ENCODE measurements around the gene ZNF485. TPM values are rescaled to one million over a fixed set of nuclear protein-coding genes. Genes with fewer than 3 reads are reported as not detected.
A peak's percentile ranks its signal among the peaks of the same experiment; 100 is the strongest.

Gene ZNF485
- total RNA-seq, 1 donor from 2014 or later, result 5.4 TPM

DNA sequence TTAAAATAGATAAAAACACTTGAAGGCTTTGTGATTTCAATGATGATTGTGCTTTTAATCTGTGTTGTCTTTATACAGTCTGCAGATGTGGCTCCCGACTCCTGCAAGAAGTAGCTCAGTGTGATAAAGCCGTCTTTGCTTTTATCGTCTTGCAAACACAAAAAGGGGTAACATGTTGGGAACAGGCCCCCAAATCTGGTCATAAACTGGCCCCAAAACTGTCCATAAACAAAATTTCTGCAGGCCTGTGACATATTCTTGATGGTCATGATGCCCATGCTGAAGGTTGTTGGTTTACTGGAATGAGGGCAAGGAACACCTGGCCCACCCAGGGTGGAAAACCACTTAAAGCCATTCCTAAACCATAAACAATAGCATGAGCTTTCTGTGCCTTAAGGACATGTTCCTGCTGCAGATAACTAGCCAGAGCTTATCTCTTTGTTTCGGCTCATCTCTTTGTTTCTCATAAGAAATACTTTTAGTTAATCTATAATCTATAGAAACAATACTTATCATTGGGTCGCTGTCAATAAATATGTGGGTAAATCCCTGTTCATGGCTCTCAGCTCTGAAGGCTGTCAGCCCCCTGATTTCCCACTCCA lies 14.8 kb upstream of the ZNF485 start:
- H3K27me3 ChIP-seq, result no peaks in the 10 kb centered on the region
- H3K27ac ChIP-seq, result no peak overlapping the region
- no peak for DNase-seq (ENCODE audit: extremely low spot score in 2 of 2)
- intact Hi-C loops (cut with DNase I), result no loop called here
- H3K36me3 ChIP-seq, result no peaks in the 10 kb centered on the region
- TF ChIP-seq, protein P1, sequence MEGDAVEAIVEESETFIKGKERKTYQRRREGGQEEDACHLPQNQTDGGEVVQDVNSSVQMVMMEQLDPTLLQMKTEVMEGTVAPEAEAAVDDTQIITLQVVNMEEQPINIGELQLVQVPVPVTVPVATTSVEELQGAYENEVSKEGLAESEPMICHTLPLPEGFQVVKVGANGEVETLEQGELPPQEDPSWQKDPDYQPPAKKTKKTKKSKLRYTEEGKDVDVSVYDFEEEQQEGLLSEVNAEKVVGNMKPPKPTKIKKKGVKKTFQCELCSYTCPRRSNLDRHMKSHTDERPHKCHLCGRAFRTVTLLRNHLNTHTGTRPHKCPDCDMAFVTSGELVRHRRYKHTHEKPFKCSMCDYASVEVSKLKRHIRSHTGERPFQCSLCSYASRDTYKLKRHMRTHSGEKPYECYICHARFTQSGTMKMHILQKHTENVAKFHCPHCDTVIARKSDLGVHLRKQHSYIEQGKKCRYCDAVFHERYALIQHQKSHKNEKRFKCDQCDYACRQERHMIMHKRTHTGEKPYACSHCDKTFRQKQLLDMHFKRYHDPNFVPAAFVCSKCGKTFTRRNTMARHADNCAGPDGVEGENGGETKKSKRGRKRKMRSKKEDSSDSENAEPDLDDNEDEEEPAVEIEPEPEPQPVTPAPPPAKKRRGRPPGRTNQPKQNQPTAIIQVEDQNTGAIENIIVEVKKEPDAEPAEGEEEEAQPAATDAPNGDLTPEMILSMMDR (IDR thresholded peaks at IDR 0.05), result no peak
- TF ChIP-seq POLR2A (IDR thresholded peaks at IDR 0.05) (no peak), POLR2AphosphoS5 (IDR thresholded peaks at IDR 0.05; ENCODE audit: insufficient read depth in 1 of 2, low read depth in 1 of 2) (no peak)
- H3K4me3 ChIP-seq, result no peak overlapping the region
- no peaks in the 10 kb centered on the region for H3K9me3 ChIP-seq
- peaks cover 17% of the 10 kb centered on the region for H3K4me1 ChIP-seq

DNA sequence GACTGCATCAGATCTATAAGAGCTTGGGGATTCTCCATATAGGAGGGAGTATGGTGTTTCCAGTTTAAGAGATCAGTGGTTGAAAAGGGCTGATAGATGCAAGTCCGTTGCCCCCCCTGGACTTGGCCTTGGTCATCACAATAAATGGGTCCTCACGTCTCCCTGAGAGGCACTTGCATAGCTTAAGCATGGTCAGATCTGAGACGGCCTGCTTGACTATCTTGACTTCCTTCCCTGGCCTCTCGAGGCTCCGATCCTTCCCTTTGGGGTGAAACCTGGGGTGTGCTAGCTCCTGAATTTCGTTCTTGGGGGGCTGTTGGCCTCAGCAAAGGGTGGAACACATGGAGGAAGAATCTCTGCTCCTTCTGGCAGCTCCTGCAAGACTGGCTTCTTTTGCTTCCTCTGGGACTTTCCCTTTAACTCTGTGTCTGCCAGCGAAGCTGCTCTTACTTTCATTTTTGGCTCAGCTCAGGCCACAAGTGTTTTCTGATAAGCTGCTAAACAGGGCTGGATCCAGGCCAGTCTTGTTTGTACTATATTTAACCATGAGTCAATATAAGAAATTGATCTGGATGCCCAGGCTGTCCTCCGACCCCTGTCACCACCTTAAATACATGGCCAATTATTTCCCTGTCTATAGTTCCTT lies 11.2 kb upstream of the ZNF485 start:
- Histone ChIP-seq H3K27me3 (no peaks in the 10 kb centered on the region), H3K36me3 (no peaks in the 10 kb centered on the region), H3K4me1 (peaks cover 17% of the 10 kb centered on the region), H3K4me3 (peak overlapping the region; percentile 15 to 19), H3K27ac (no peak overlapping the region), H3K9me3 (no peaks in the 10 kb centered on the region)
- intact Hi-C loops (cut with DNase I), result no loop called here
- TF ChIP-seq POLR2A (IDR thresholded peaks at IDR 0.05) (no peak), POLR2AphosphoS5 (IDR thresholded peaks at IDR 0.05; ENCODE audit: insufficient read depth in 1 of 2, low read depth in 1 of 2) (no peak)
- TF ChIP-seq, protein P1 (IDR thresholded peaks at IDR 0.05), result no peak
- DNase-seq (ENCODE audit: extremely low spot score in 2 of 2), result no peak

DNA sequence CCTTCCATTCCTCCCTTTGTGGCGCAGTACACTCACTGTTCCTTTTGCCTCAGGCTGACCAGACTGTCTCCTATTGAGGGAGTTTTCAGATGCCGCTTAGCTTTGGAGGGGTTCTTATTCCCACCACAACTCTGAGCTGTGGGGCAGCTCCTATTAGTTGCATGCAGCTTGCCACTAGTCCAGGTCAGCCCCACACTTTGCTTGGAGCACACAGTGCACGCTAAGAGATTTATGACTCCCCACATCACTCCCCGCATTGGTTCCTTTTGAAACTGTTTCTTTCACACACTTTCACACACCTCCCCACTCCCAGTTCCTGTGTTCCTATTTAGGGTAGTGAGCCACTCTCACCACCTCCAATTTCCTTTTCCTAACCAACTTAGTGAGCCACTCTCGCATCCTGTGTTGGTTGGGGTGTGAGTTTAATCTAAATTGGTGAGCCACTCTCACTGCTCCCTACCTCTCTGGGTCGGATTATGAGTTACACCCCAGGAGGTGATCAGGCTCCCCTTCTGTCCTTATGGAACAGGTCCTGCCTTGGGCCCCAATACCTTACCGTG lies 10.4 kb upstream of the ZNF485 start:
- intact Hi-C loops (cut with DNase I), result no loop called here
- peaks cover 17% of the 10 kb centered on the region for H3K4me1 ChIP-seq
- no peak overlapping the region for H3K4me3 ChIP-seq
- no peak for DNase-seq (ENCODE audit: extremely low spot score in 2 of 2)
- H3K27me3 ChIP-seq, result no peaks in the 10 kb centered on the region
- no peak overlapping the region for H3K27ac ChIP-seq
- TF ChIP-seq POLR2A (IDR thresholded peaks at IDR 0.05) (no peak), POLR2AphosphoS5 (IDR thresholded peaks at IDR 0.05; ENCODE audit: insufficient read depth in 1 of 2, low read depth in 1 of 2) (no peak)
- TF ChIP-seq, protein P1 (IDR thresholded peaks at IDR 0.05), result no peak
- no peaks in the 10 kb centered on the region for H3K36me3 ChIP-seq
- no peaks in the 10 kb centered on the region for H3K9me3 ChIP-seq

DNA sequence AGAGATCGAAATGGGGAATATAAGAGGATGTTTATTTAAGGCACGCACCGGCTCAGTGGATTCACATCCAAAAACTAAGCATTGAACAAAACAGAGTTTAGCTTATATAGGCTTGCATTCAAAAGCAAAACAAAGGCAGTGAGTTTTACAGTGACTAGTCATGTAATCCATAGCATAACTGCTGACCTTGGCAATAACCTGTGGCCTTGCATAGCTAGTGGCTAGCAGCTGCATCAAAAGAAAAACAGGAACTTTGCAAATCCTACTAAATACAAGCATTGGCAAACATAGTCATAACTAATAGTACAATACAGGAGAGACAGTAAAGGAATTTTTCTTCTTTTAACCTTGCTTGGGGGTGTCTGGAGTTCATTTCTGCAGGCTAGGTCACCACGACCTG lies 9.7 kb upstream of the ZNF485 start:
- Histone ChIP-seq H3K4me3 (no peak overlapping the region), H3K4me1 (peaks cover 17% of the 10 kb centered on the region), H3K36me3 (no peaks in the 10 kb centered on the region), H3K27ac (no peak overlapping the region), H3K27me3 (no peaks in the 10 kb centered on the region), H3K9me3 (no peaks in the 10 kb centered on the region)
- DNase-seq (ENCODE audit: extremely low spot score in 2 of 2), result no peak
- intact Hi-C loops (cut with DNase I), result no loop called here
- TF ChIP-seq POLR2A (IDR thresholded peaks at IDR 0.05) (no peak), POLR2AphosphoS5 (IDR thresholded peaks at IDR 0.05; ENCODE audit: insufficient read depth in 1 of 2, low read depth in 1 of 2) (no peak)
- TF ChIP-seq, protein P1 (IDR thresholded peaks at IDR 0.05), result no peak

DNA sequence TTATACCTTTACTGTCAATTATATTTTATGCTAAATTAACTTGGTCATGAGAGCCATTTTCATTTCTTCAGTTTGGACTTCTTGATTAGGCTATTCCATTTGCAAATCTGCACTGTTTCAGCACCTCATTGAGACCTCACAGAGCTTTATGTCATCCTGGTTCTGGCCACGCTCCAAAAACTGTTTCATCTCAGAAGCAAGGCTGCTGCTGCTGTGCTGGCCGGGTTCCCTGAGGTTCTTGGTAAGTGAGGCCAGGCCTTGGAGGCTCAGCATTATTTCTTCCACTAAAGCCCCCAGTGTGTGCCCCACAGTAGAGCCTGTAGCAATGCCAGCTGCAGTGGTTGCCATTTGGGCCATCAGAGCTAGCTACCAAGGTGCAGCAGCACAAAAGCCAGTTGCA lies 7.8 kb upstream of the ZNF485 start:
- Histone ChIP-seq H3K27ac (no peak overlapping the region), H3K4me3 (no peak overlapping the region), H3K9me3 (no peaks in the 10 kb centered on the region), H3K4me1 (peaks cover 17% of the 10 kb centered on the region), H3K27me3 (no peaks in the 10 kb centered on the region), H3K36me3 (no peaks in the 10 kb centered on the region)
- DNase-seq (ENCODE audit: extremely low spot score in 2 of 2), result no peak
- intact Hi-C loops (cut with DNase I), result no loop called here
- TF ChIP-seq, protein P1 (IDR thresholded peaks at IDR 0.05), result no peak
- TF ChIP-seq POLR2A (IDR thresholded peaks at IDR 0.05) (no peak), POLR2AphosphoS5 (IDR thresholded peaks at IDR 0.05; ENCODE audit: insufficient read depth in 1 of 2, low read depth in 1 of 2) (no peak)
